HUES6 (cell line): ENCODE results near the gene DNM1L.

Experiments
- H3K27ac ChIP-seq: 2 replicates; pipeline ENCODE4 v1.7.0; 2013; ENCODE audit warnings: low read depth, mild to moderate bottlenecking, low read length, inconsistent platforms
- H3K27me3 ChIP-seq: 2 replicates; pipeline ENCODE4 v1.6.1; 2013; ENCODE audit warnings: low read length; ENCODE audit not compliant: control insufficient read depth, insufficient read depth
- H3K36me3 ChIP-seq: 2 replicates; pipeline ENCODE4 v1.6.1; 2013; ENCODE audit warnings: low read length; ENCODE audit not compliant: control insufficient read depth, insufficient read depth
- H3K4me1 ChIP-seq: 2 replicates; pipeline ENCODE4 v1.6.1; 2013; ENCODE audit warnings: low read length; ENCODE audit not compliant: control insufficient read depth, insufficient read depth
- H3K4me3 ChIP-seq: 2 replicates; pipeline ENCODE4 v1.5.1; 2013; ENCODE audit warnings: low read depth, low read length
- H3K9ac ChIP-seq: one replicate; pipeline ENCODE4 v1.6.1; 2013; ENCODE audit warnings: mild to moderate bottlenecking, low read length
- H3K9me3 ChIP-seq: 2 replicates; pipeline ENCODE4 v1.6.1; 2013; ENCODE audit warnings: low read depth, low read length; ENCODE audit not compliant: control insufficient read depth, insufficient read depth

Gene DNM1L

GRCh38 chr12:32777691-32778175 lies 98.6 kb downstream of the DNM1L start:
- Histone ChIP-seq H3K36me3 (no peaks in the 10 kb centered on the region), H3K27ac (no peak overlapping the region), H3K27me3 (no peaks in the 10 kb centered on the region), H3K4me3 (no peak overlapping the region), H3K9me3 (no peaks in the 10 kb centered on the region), H3K9ac (no peak overlapping the region), H3K4me1 (no peaks in the 10 kb centered on the region)

- H3K27ac ChIP-seq, result no peak overlapping the region
- H3K36me3 ChIP-seq, result no peaks in the 10 kb centered on the region
- no peak overlapping the region for H3K4me3 ChIP-seq
- H3K27me3 ChIP-seq, result no peaks in the 10 kb centered on the region
- no peaks in the 10 kb centered on the region for H3K4me1 ChIP-seq
- H3K9me3 ChIP-seq, result no peaks in the 10 kb centered on the region
- no peak overlapping the region for H3K9ac ChIP-seq
Observed at GRCh38 chr12:32780071-32780470, 101.0 kb downstream of the DNM1L start.

- no peaks in the 10 kb centered on the region for H3K36me3 ChIP-seq
- H3K4me3 ChIP-seq, result no peak overlapping the region
- no peak overlapping the region for H3K9ac ChIP-seq
- no peaks in the 10 kb centered on the region for H3K27me3 ChIP-seq
- no peaks in the 10 kb centered on the region for H3K4me1 ChIP-seq
- H3K9me3 ChIP-seq, result no peaks in the 10 kb centered on the region
- no peak overlapping the region for H3K27ac ChIP-seq
Observed at GRCh38 chr12:32783029-32783428, 103.9 kb downstream of the DNM1L start.

- Histone ChIP-seq H3K9ac (no peak overlapping the region), H3K27ac (no peak overlapping the region), H3K4me1 (no peaks in the 10 kb centered on the region), H3K27me3 (no peaks in the 10 kb centered on the region), H3K36me3 (no peaks in the 10 kb centered on the region), H3K9me3 (no peaks in the 10 kb centered on the region), H3K4me3 (no peak overlapping the region)
Observed at GRCh38 chr12:32785557-32785956, 106.5 kb downstream of the DNM1L start.

GRCh38 chr12:32788405-32788804 lies 109.3 kb downstream of the DNM1L start:
- Histone ChIP-seq H3K27me3 (no peaks in the 10 kb centered on the region), H3K27ac (no peak overlapping the region), H3K4me3 (no peak overlapping the region), H3K9ac (no peak overlapping the region), H3K9me3 (no peaks in the 10 kb centered on the region), H3K36me3 (peaks cover 9% of the 10 kb centered on the region; the same call in 1 of the 2 replicates), H3K4me1 (no peaks in the 10 kb centered on the region)

GRCh38 chr12:32789446-32789845 lies 110.3 kb downstream of the DNM1L start:
- Histone ChIP-seq H3K27ac (no peak overlapping the region), H3K9ac (no peak overlapping the region), H3K4me1 (no peaks in the 10 kb centered on the region), H3K36me3 (peaks cover 12% of the 10 kb centered on the region; the same call in 1 of the 2 replicates), H3K27me3 (no peaks in the 10 kb centered on the region), H3K9me3 (no peaks in the 10 kb centered on the region), H3K4me3 (no peak overlapping the region)

GRCh38 chr12:32789916-32790315 lies 110.8 kb downstream of the DNM1L start:
- no peak overlapping the region for H3K27ac ChIP-seq
- no peak overlapping the region for H3K9ac ChIP-seq
- peaks cover 16% of the 10 kb centered on the region; the same call in 1 of the 2 replicates for H3K36me3 ChIP-seq
- H3K4me3 ChIP-seq, result no peak overlapping the region
- no peaks in the 10 kb centered on the region for H3K4me1 ChIP-seq
- H3K27me3 ChIP-seq, result no peaks in the 10 kb centered on the region
- H3K9me3 ChIP-seq, result no peaks in the 10 kb centered on the region

GRCh38 chr12:32794281-32794680 lies 115.2 kb downstream of the DNM1L start:
- peaks cover 24% of the 10 kb centered on the region; the same call in 1 of the 2 replicates for H3K36me3 ChIP-seq

More at GRCh38 chr12:32794281-32794680, 115.2 kb downstream of the DNM1L start:
- H3K9ac ChIP-seq, result no peak overlapping the region
- no peaks in the 10 kb centered on the region for H3K27me3 ChIP-seq
- no peaks in the 10 kb centered on the region for H3K9me3 ChIP-seq
- no peaks in the 10 kb centered on the region for H3K4me1 ChIP-seq
- no peak overlapping the region for H3K4me3 ChIP-seq
- no peak overlapping the region for H3K27ac ChIP-seq
